Mesodermal cell (in vitro differentiated cells): ENCODE measurements around the gene AHCYL2.

Experiments used
- H3K27ac ChIP-seq: 2 replicates; pipeline ENCODE4 v1.7.0; 2013; ENCODE audit warnings: mild to moderate bottlenecking, low read depth, low read length, moderate library complexity; ENCODE audit not compliant: severe bottlenecking
- H3K36me3 ChIP-seq: 2 replicates; pipeline ENCODE4 v1.7.1; 2013; ENCODE audit warnings: mild to moderate bottlenecking, low read length, moderate library complexity; ENCODE audit not compliant: control insufficient read depth, insufficient read depth
- H3K4me1 ChIP-seq: one replicate; pipeline ENCODE4 v1.7.1; 2013; ENCODE audit warnings: mild to moderate bottlenecking, low read length; ENCODE audit not compliant: insufficient read depth, control insufficient read depth, poor library complexity, severe bottlenecking
- H3K4me3 ChIP-seq: 2 replicates; pipeline ENCODE4 v1.7.0; 2013; ENCODE audit warnings: low read length, control low read depth, mild to moderate bottlenecking; ENCODE audit not compliant: insufficient read depth, poor library complexity, severe bottlenecking; ENCODE audit errors: extremely low read depth
- H3K9me3 ChIP-seq: 2 replicates; pipeline ENCODE4 v1.7.1; 2013; ENCODE audit warnings: mild to moderate bottlenecking, low read length, moderate library complexity; ENCODE audit not compliant: control insufficient read depth
- WGBS, 2 experiments: methylation state at CpG; one replicate each; pipeline ENCODE4 v1.1.5; 2013; ENCODE audit warnings: missing lambda C conversion rate in 2 of 2; ENCODE audit not compliant: insufficient coverage in 2 of 2; 5-methylcytosine and 5-hydroxymethylcytosine counted together

AHCYL2 gene

GRCh38 chr7:129386506-129386905 is 161.7 kb downstream of the AHCYL2 start:
- H3K4me3 ChIP-seq = no peak overlapping the region
- peaks cover 4% of the 10 kb centered on the region for H3K36me3 ChIP-seq
- no peak overlapping the region for H3K27ac ChIP-seq

GRCh38 chr7:129387537-129387936 is 162.7 kb downstream of the AHCYL2 start:
- peaks cover 5% of the 10 kb centered on the region for H3K4me1 ChIP-seq
- no peak overlapping the region for H3K4me3 ChIP-seq
- 50 to 85% methylated on average over 1 of the region's 2 CpGs for WGBS, 2 experiments
- peaks cover 4% of the 10 kb centered on the region for H3K36me3 ChIP-seq
- no peak overlapping the region for H3K27ac ChIP-seq
- no peaks in the 10 kb centered on the region for H3K9me3 ChIP-seq

More at GRCh38 chr7:129386506-129386905, 161.7 kb downstream of the AHCYL2 start:
- Histone ChIP-seq H3K4me1 (peaks cover 5% of the 10 kb centered on the region), H3K9me3 (no peaks in the 10 kb centered on the region)

- peaks cover 4% of the 10 kb centered on the region for H3K36me3 ChIP-seq
- peaks cover 5% of the 10 kb centered on the region for H3K4me1 ChIP-seq
- H3K9me3 ChIP-seq = no peaks in the 10 kb centered on the region
- WGBS, 2 experiments = 94% methylated on average over 6 to 7 of the region's 8 CpGs
- H3K4me3 ChIP-seq = no peak overlapping the region
- H3K27ac ChIP-seq = no peak overlapping the region
Measured at GRCh38 chr7:129388333-129389098, 163.7 kb downstream of the AHCYL2 start.

- H3K4me3 ChIP-seq = no peak overlapping the region
- H3K4me1 ChIP-seq = peaks cover 4% of the 10 kb centered on the region
- H3K36me3 ChIP-seq = peaks cover 4% of the 10 kb centered on the region
- WGBS, 2 experiments = no CpG with 5 or more reads among the region's 1 CpG
- H3K27ac ChIP-seq = no peak overlapping the region
- H3K9me3 ChIP-seq = no peaks in the 10 kb centered on the region
Measured at GRCh38 chr7:129389829-129390228, 165.0 kb downstream of the AHCYL2 start.

- Histone ChIP-seq H3K9me3 (no peaks in the 10 kb centered on the region), H3K27ac (no peak overlapping the region)
Measured at GRCh38 chr7:129390314-129390713, 165.5 kb downstream of the AHCYL2 start.

GRCh38 chr7:129391546-129392171 is 166.8 kb downstream of the AHCYL2 start:
- Histone ChIP-seq H3K9me3 (no peaks in the 10 kb centered on the region), H3K36me3 (peaks cover 4% of the 10 kb centered on the region), H3K27ac (no peak overlapping the region), H3K4me3 (no peak overlapping the region), H3K4me1 (no peaks in the 10 kb centered on the region)
- WGBS, 2 experiments = no CpG with 5 or more reads among the region's 2 CpGs

More at GRCh38 chr7:129390314-129390713, 165.5 kb downstream of the AHCYL2 start:
- H3K36me3 ChIP-seq = peaks cover 4% of the 10 kb centered on the region
- no peak overlapping the region for H3K4me3 ChIP-seq
- no peaks in the 10 kb centered on the region for H3K4me1 ChIP-seq

- Histone ChIP-seq H3K9me3 (no peaks in the 10 kb centered on the region), H3K27ac (no peak overlapping the region), H3K4me1 (no peaks in the 10 kb centered on the region), H3K4me3 (no peak overlapping the region), H3K36me3 (peaks cover 8% of the 10 kb centered on the region)
- 80 to 100% methylated on average over 1 to 2 of the region's 2 CpGs for WGBS, 2 experiments
Measured at GRCh38 chr7:129393255-129393654, 168.4 kb downstream of the AHCYL2 start.

- Histone ChIP-seq H3K4me1 (no peaks in the 10 kb centered on the region), H3K36me3 (peaks cover 8% of the 10 kb centered on the region), H3K27ac (no peak overlapping the region)
Measured at GRCh38 chr7:129394101-129394500, 169.3 kb downstream of the AHCYL2 start.

GRCh38 chr7:129394982-129395914 is 170.4 kb downstream of the AHCYL2 start:
- Histone ChIP-seq H3K9me3 (no peaks in the 10 kb centered on the region), H3K36me3 (peaks cover 4% of the 10 kb centered on the region), H3K4me1 (no peaks in the 10 kb centered on the region), H3K27ac (no peak overlapping the region), H3K4me3 (no peak overlapping the region)
- 90 to 100% methylated on average over 1 to 2 of the region's 4 CpGs for WGBS, 2 experiments

More at GRCh38 chr7:129394101-129394500, 169.3 kb downstream of the AHCYL2 start:
- Histone ChIP-seq H3K9me3 (no peaks in the 10 kb centered on the region), H3K4me3 (no peak overlapping the region)
- WGBS, 2 experiments = 92% methylated on average over 3 of the region's 4 CpGs

GRCh38 chr7:129401228-129401966 is 176.6 kb downstream of the AHCYL2 start:
- Histone ChIP-seq H3K4me3 (no peak overlapping the region), H3K36me3 (peaks cover 4% of the 10 kb centered on the region), H3K9me3 (no peaks in the 10 kb centered on the region), H3K27ac (peak overlapping the region; percentile 58), H3K4me1 (peaks cover 15% of the 10 kb centered on the region)
- WGBS, 2 experiments = no CpG with 5 or more reads among the region's 1 CpG
